Stimulated activated CD8-positive, alpha-beta memory T cell treated with anti-CD3 and anti-CD28 coated beads, Interleukin-7, amount 100 ng/mL, for 24 hours (primary cell): ENCODE results near the gene PHACTR1.
"Not testable (repeated sequence)": the region's sequence is repeated elsewhere in the genome, so short reads cannot be mapped to it uniquely, and the experiment has no call there.

Experiments used
- DNase-seq: peaks from one replicate; pipeline ENCODE4 v3.0.0-alpha.2; 2020; ENCODE audit warnings: low read depth

The PHACTR1 gene

GRCh38 chr6:12903246-12903645 lies 186.7 kb downstream of the PHACTR1 start:
- DNase-seq = no peak

- DNase-seq = no peak
Measured at GRCh38 chr6:12909833-12910232, 193.3 kb downstream of the PHACTR1 start.

- DNase-seq = no peak
Measured at GRCh38 chr6:12911427-12911826, 194.9 kb downstream of the PHACTR1 start.

- no peak for DNase-seq
Measured at GRCh38 chr6:12913201-12913600, 196.6 kb downstream of the PHACTR1 start.

GRCh38 chr6:12916006-12916405 lies 199.4 kb downstream of the PHACTR1 start:
- no peak for DNase-seq

- DNase-seq = no peak
Measured at GRCh38 chr6:12916420-12917136, 200.0 kb downstream of the PHACTR1 start.

GRCh38 chr6:12921467-12921866 lies 204.9 kb downstream of the PHACTR1 start:
- DNase-seq = no peak

GRCh38 chr6:12923644-12924235 lies 207.2 kb downstream of the PHACTR1 start:
- DNase-seq = no peak

GRCh38 chr6:12924911-12925310 lies 208.3 kb downstream of the PHACTR1 start:
- no peak for DNase-seq

GRCh38 chr6:12927746-12928145 lies 211.2 kb downstream of the PHACTR1 start:
- DNase-seq = no peak

- DNase-seq = no peak
Measured at GRCh38 chr6:12929678-12930077, 213.1 kb downstream of the PHACTR1 start.

- DNase-seq = no peak
Measured at GRCh38 chr6:12931639-12932038, 215.1 kb downstream of the PHACTR1 start.

- no peak for DNase-seq
Measured at GRCh38 chr6:12935637-12936036, 219.1 kb downstream of the PHACTR1 start.

- no peak for DNase-seq
Measured at GRCh38 chr6:12937971-12938370, 221.4 kb downstream of the PHACTR1 start.

- DNase-seq = no peak
Measured at GRCh38 chr6:12939314-12939713, 222.7 kb downstream of the PHACTR1 start.

- no peak for DNase-seq
Measured at GRCh38 chr6:12941422-12941821, 224.9 kb downstream of the PHACTR1 start.

GRCh38 chr6:12943549-12943948 lies 227.0 kb downstream of the PHACTR1 start:
- no peak for DNase-seq

- no peak for DNase-seq
Measured at GRCh38 chr6:12944001-12944400, 227.4 kb downstream of the PHACTR1 start.

GRCh38 chr6:12944528-12944927 lies 228.0 kb downstream of the PHACTR1 start:
- not testable (repeated sequence) for DNase-seq

- no peak for DNase-seq
Measured at GRCh38 chr6:12947151-12947871, 230.7 kb downstream of the PHACTR1 start.

- DNase-seq = no peak
Measured at GRCh38 chr6:12947967-12948366, 231.4 kb downstream of the PHACTR1 start.

GRCh38 chr6:12950976-12951375 lies 234.4 kb downstream of the PHACTR1 start:
- DNase-seq = no peak

GRCh38 chr6:12951415-12951814 lies 234.8 kb downstream of the PHACTR1 start:
- DNase-seq = no peak
